ENCODE measurements around the gene RHBDF2. TPM values are rescaled to one million over a fixed set of nuclear protein-coding genes. Genes with fewer than 3 reads are reported as not detected.

Gene RHBDF2
- polyA plus RNA-seq, 3 donors: 36.9 to 124 (median 68.6) TPM

DNA sequence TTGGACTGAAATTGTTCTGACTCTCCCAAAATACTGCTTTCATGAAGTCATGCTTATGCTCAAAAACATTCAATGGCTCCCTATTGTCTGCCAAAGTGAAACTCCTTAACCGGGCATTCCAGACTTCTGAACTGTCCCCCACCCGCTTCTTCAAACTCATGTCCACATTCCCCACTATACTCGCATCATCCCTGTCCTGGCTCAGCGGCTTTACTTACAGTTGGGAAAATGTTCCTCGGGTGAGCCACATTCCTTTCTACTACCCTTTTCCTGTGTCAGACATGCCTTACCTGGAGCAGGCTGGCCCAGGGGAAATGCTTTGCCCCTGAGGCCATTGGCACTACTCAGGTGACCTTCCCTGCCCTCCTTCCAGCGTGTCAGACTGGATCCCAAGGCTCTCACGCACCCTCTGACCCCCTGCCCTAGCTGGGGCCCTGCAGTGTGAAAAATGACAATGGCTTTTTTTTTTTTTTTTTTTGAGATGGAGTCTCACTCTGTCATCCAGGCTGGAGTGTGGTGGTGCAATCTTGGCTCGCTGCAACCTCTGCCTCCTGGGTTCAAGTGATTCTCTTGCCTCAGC, 30.9 kb upstream of the RHBDF2 start:
- TF ChIP-seq, protein P1, sequence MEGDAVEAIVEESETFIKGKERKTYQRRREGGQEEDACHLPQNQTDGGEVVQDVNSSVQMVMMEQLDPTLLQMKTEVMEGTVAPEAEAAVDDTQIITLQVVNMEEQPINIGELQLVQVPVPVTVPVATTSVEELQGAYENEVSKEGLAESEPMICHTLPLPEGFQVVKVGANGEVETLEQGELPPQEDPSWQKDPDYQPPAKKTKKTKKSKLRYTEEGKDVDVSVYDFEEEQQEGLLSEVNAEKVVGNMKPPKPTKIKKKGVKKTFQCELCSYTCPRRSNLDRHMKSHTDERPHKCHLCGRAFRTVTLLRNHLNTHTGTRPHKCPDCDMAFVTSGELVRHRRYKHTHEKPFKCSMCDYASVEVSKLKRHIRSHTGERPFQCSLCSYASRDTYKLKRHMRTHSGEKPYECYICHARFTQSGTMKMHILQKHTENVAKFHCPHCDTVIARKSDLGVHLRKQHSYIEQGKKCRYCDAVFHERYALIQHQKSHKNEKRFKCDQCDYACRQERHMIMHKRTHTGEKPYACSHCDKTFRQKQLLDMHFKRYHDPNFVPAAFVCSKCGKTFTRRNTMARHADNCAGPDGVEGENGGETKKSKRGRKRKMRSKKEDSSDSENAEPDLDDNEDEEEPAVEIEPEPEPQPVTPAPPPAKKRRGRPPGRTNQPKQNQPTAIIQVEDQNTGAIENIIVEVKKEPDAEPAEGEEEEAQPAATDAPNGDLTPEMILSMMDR (IDR thresholded peaks at IDR 0.05): no peak
- H2AFZ ChIP-seq (ENCODE audit: insufficient read depth, low read depth, low read length, poor library complexity, severe bottlenecking): no peak overlapping the region
- peaks cover 7 to 31% of the 10 kb centered on the region in 2 donors for H3K27me3 ChIP-seq (ENCODE audit: control insufficient read depth in 2 of 2, insufficient read depth in 2 of 2, low read length in 2 of 2)
- no peak overlapping the region for H3K4me2 ChIP-seq (replicated peaks; ENCODE audit: extremely low read depth, low read length, poor library complexity, severe bottlenecking)
- H3K36me3 Mint-ChIP-seq: peaks cover 0 to 3% of the 10 kb centered on the region in 2 donors
- 99% methylated on average over 5 of the region's 8 CpGs for WGBS (ENCODE audit: insufficient coverage)
- H3K4me1 Mint-ChIP-seq: peaks cover 18% of the 10 kb centered on the region
- H3K9ac ChIP-seq (ENCODE audit: insufficient read depth, low read length, poor library complexity, severe bottlenecking): no peak overlapping the region
- H3K27ac ChIP-seq (ENCODE audit: low read depth in 1 of 2, low read length in 2 of 2): no peak overlapping the region
- H3K4me3 ChIP-seq (replicated peaks in 1 of 3; ENCODE audit: low read depth in 2 of 3, low read length in 3 of 3): no peak overlapping the region
- H3K27ac Mint-ChIP-seq: peak overlapping the region in 1 of 7 donors; percentile 1
- peaks cover 0 to 4% (median 0%) of the 10 kb centered on the region in 7 donors for H3K9me3 Mint-ChIP-seq
- H3K9me3 ChIP-seq (replicated peaks in 1 of 2; ENCODE audit: control insufficient read depth in 1 of 2, insufficient read depth in 1 of 2, low read length in 2 of 2): peaks cover 0 to 6% of the 10 kb centered on the region in 2 donors
- peaks cover 32 to 44% (median 41%) of the 10 kb centered on the region in 3 donors for H3K27me3 Mint-ChIP-seq (ENCODE audit: low read depth in 3 of 3)
- H3K79me2 ChIP-seq (ENCODE audit: insufficient read depth, low read length): no peaks in the 10 kb centered on the region
- intact Hi-C loops (cut with micrococcal nuclease): no loop called here
- H3K36me3 ChIP-seq (replicated peaks in 1 of 2; ENCODE audit: control insufficient read depth in 1 of 2, insufficient read depth in 2 of 2, low read length in 2 of 2): no peaks in the 10 kb centered on the region
- peaks cover 4 to 16% of the 10 kb centered on the region in 2 donors for H3K4me1 ChIP-seq (ENCODE audit: control insufficient read depth in 1 of 2, insufficient read depth in 2 of 2, low read length in 2 of 2)
- DNase-seq: no peak
- H3K4me3 Mint-ChIP-seq: no peak overlapping the region
- H4K20me1 ChIP-seq (ENCODE audit: insufficient read depth, low read length): no peaks in the 10 kb centered on the region

GRCh38 chr17:76531486-76532038, 30.3 kb upstream of the RHBDF2 start:
- Mint-ChIP-seq H3K27me3 (ENCODE audit: low read depth in 3 of 3) (peaks cover 28 to 40% (median 38%) of the 10 kb centered on the region in 3 donors), H3K27ac (no peak overlapping the region), H3K9me3 (peaks cover 0 to 2% (median 0%) of the 10 kb centered on the region in 7 donors), H3K4me1 (peaks cover 18% of the 10 kb centered on the region), H3K4me3 (no peak overlapping the region), H3K36me3 (no peaks in the 10 kb centered on the region)
- intact Hi-C loops (cut with micrococcal nuclease): no loop called here
- H3K79me2 ChIP-seq (ENCODE audit: insufficient read depth, low read length): no peaks in the 10 kb centered on the region
- peaks cover 1 to 27% of the 10 kb centered on the region in 2 donors for H3K27me3 ChIP-seq (ENCODE audit: control insufficient read depth in 2 of 2, insufficient read depth in 2 of 2, low read length in 2 of 2)
- H3K9me3 ChIP-seq (replicated peaks in 1 of 2; ENCODE audit: control insufficient read depth in 1 of 2, insufficient read depth in 1 of 2, low read length in 2 of 2): peaks cover 0 to 4% of the 10 kb centered on the region in 2 donors
- no peak overlapping the region for H3K4me3 ChIP-seq (replicated peaks in 1 of 3; ENCODE audit: low read depth in 2 of 3, low read length in 3 of 3)
- no peak overlapping the region for H3K27ac ChIP-seq (ENCODE audit: low read depth in 1 of 2, low read length in 2 of 2)
- H4K20me1 ChIP-seq (ENCODE audit: insufficient read depth, low read length): no peaks in the 10 kb centered on the region
- H3K4me1 ChIP-seq (ENCODE audit: control insufficient read depth in 1 of 2, insufficient read depth in 2 of 2, low read length in 2 of 2): peaks cover 4 to 16% of the 10 kb centered on the region in 2 donors
- DNase-seq: no peak
- no peak overlapping the region for H2AFZ ChIP-seq (ENCODE audit: insufficient read depth, low read depth, low read length, poor library complexity, severe bottlenecking)
- no peak overlapping the region for H3K4me2 ChIP-seq (replicated peaks; ENCODE audit: extremely low read depth, low read length, poor library complexity, severe bottlenecking)
- 84% methylated on average over 14 of the region's 18 CpGs for WGBS (ENCODE audit: insufficient coverage)
- no peak overlapping the region for H3K9ac ChIP-seq (ENCODE audit: insufficient read depth, low read length, poor library complexity, severe bottlenecking)
- TF ChIP-seq, protein P1 (IDR thresholded peaks at IDR 0.05): no peak
- no peaks in the 10 kb centered on the region for H3K36me3 ChIP-seq (replicated peaks in 1 of 2; ENCODE audit: control insufficient read depth in 1 of 2, insufficient read depth in 2 of 2, low read length in 2 of 2)
